Activated T-cell treated with anti-CD3 and anti-CD28 coated beads for 1 hour (primary cell): ENCODE results near the gene STING1.
"Not testable (repeated sequence)": the region's sequence is repeated elsewhere in the genome, so short reads cannot be mapped to it uniquely, and the experiment has no call there.

Experiments used
- DNase-seq: peaks from one replicate; pipeline ENCODE4 v3.0.0-alpha.2; 2020; ENCODE audit warnings: low read depth

STING1 gene

GRCh38 chr5:139462586-139463276 lies 19.8 kb downstream of the STING1 start, which contains the start of gene ECSCR:
Gene ECSCR, minus strand, starts transcription at chr5:139462743. Its CDS starts 73 bp downstream, at chr5:139462670.
- DNase-seq = no peak

- DNase-seq = no peak
Observed at GRCh38 chr5:139461698-139462097, 20.9 kb downstream of the STING1 start.

GRCh38 chr5:139461176-139461575 lies 21.4 kb downstream of the STING1 start:
- no peak for DNase-seq

GRCh38 chr5:139460455-139460854 lies 22.1 kb downstream of the STING1 start:
- no peak for DNase-seq

- DNase-seq = no peak
Observed at GRCh38 chr5:139459451-139459934, 23.1 kb downstream of the STING1 start.

DNA sequence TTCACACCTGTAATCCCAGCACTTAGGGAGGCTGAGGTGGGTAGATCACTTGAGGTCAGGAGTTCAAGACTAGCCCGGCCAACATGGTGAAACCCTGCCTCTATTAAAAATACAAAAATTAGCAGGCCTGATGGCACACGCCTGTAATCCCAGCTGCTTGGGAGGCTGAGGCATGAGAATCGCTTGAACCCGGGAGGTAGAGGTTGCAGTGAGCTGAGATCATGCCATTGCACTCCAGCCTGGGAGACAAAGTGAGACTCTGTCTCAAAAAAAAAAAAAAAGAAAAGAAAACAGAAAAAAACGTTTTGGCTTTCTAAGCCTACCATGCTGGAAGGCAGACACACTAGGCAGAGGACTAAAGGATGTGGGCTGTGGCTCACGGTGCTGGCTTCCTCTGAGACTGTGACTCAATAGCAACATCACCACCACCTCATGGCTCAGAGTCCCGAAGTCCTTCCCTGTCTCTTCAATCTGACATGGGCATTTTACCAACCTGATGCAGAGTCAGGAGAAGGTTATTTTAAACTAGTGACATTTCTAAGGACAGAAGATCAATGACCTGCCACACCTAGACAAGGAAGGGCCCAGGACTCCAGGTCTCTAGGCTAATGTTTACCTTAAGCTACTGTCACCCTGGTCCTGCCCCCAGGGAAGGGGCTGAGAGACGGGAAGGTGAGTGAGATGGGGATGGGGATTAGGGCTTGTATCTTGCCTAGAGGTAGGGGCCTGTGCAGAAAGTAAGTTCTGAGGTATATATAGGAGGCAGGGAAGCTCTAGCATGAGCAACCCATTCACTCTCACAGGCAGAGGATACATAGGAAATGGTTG lies 23.8 kb downstream of the STING1 start:
- DNase-seq = peak; percentile 59

- no peak for DNase-seq
Observed at GRCh38 chr5:139457653-139458306, 24.8 kb downstream of the STING1 start.

DNA sequence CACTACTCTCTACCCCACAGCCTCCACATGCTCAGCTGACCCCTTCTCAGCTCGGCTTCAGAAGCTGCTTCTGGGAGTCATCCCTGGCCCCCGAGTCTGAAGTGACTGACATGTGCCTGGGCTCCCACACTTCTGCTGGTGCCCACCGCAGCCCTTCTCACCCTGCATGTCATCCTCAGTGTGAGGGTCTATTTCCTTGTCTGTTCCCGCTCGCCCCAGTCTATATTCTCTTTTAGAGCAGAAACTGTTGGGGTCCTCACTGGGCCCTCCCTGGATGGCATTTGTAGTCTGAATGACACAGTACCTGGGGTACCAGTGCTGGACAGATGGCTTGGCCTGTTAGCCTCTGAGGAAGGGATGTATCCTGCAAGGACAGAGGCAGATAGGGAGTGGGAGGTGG lies 25.3 kb downstream of the STING1 start:
- no peak for DNase-seq

DNA sequence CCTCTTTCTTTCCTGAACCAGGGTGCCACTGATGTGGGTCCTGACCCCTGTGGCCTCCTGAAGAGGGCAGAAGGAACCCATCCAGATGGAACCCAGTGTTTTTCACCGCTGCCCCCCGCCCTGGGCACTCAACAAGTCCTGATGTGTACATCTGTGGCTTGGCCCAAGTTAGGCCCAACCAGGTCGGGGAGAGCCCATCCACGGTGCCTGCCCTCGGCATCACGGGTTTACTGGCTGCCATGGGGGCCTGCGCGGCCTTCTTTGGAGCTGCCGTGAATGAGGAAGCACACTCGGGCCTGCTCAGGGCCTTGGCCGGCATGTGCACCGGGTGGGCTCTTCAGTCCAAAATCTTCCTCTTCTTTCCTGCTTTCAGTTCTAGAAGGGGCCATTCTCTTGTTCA lies 25.8 kb downstream of the STING1 start:
- DNase-seq = no peak

DNA sequence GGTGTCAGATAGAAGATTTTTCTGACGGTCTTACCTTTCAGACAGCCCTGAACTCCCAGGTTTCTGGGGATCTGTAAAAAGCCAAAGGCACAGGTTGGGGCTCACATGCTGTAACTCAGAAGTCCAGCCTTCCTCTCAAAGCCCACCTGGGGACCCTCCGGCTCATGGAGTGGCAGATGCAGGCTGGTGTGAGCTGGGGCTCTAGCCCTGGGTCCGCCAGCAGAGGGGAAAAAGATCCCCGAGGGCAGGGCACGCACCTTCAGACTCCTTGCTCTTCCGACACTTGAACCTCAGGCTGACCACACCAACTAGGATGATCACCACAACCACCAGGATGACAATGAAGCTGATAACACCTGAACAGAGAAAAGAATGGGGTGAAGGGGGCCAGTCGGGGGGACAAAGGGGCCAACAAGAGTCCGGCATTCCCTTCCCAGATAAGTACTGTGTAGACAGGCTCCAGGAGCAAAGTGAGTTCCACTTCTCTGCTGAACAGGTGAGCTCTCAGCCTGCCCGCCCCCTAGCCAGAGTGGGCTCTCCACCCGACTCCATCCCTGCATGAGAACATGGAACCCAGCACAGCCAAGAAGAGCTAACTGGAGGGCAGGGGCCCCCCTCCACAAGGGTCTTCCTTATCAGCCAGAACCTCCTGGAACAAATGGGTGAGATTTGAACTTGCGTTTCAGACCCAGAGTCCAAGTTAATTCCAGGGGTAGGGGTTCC lies 27.8 kb downstream of the STING1 start:
- DNase-seq = no peak

DNA sequence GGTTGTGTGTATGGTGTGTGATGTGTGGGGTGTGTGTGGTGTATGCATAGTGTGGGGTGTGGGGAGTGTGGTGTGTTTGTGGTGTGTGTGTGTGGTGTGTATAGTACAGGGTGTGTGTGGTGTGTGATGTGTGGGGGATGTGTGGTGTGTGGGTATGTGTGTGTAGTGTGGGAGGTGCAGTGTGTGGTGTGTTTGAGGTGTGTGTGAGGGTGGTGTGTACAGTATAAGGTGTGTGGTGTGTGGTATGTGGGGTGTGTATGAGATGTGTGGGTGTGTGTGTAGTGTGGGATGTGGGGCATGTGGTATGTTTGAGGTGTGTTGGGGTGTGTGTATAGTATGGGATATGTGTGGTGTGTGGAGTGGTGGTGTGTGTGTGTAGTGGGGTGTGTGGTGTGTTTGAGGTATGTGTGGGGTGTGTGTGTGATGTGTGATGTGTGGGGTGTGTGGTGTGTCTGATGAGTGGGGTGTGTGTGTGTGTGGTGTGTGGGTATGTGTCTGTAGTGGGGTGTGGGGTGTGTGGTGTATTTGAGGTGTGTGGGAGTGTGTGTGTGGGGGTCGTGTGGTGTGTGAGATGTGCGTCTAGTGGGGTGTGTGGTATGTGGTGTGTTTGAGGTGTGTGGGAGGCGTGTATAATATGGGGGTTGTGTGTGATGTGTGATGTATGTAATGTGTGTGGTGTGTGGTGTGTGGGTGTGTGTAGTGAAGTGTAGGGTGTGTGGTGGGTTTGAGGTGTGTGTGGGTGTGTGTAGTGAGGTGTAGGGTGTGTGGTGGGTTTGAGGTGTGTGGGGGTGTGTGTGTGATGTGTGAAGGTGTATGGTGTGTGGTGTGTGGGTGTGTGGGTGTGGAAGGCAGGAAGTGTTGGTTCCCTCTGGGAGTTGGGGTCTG lies 28.6 kb downstream of the STING1 start:
- DNase-seq = no peak

DNA sequence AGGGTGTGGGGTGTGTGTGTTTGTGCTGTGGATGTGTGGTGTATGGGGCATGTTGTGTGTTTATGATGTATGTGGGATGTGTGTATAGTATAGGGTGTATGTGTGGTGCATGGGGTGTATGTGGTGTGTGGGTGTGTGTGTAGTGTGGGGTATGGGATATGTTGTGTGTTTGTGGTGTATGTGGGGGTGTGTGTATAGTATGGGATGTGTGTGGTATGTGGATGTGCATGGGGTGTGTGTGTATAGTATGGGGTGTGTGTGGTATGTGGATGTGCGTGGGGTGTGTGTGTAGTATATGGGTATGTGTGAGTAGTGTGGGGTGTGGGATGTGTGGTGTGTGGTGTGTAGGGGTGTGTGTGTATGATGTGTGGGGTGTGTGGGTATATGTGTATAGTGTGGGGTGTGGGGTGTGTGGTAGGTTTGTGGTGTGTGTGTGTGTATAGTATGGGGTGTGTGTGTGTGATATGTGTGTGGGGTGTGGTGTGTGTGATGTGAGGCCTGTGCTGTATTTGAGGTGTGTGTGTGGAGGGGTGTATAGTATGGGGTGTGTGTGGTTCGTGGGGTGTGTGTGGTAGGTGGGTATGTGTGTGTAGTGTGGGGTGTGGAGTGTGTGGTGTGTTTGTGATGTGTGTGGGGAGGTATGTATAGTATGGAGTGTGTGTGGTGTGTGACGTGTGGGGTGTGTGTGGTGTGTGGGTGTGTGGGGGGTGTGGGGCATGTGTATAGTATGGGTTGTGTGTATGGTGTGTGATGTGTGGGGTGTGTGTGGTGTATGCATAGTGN lies 30.5 kb downstream of the STING1 start:
- DNase-seq = no peak

GRCh38 chr5:139451176-139451575 lies 31.4 kb downstream of the STING1 start:
- DNase-seq = no peak

DNA sequence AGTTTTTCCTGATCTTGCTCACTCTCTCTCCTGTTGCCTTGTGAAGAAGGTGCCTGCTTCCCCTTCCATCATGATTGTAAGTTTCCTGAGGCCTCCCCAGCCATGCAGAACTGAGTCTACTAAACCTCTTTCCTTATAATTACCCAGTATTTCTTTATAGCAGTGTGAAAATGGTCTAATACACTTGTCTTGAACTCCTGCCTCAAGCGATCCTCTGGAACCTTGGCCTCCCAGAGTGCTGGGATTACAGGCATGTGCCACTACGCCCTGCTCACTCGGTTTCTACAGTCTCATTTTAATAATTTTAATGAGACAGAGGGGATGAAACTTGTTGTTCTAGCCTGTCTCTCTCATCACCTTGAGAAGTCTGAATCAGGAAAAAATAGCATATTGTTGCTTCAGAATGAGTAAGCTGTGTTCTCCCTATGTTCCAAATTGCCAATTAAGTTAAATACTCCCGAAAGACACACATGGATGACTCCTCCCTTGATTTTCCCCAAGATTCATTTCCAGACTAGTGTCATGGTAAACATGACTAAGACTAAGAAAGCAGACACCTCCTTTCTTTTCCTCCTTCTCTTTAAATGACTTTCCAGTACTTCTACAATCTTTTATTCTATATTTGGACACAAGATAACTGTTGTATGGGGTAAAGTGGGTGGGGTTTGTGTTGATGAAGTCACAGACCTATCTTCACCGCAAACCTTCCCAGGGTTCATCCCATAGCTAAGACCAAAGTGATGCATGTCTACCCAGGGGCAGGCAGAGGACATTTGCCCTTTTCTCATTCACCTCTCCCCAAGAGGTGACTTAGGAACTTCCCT lies 35.4 kb downstream of the STING1 start:
- no peak for DNase-seq

DNA sequence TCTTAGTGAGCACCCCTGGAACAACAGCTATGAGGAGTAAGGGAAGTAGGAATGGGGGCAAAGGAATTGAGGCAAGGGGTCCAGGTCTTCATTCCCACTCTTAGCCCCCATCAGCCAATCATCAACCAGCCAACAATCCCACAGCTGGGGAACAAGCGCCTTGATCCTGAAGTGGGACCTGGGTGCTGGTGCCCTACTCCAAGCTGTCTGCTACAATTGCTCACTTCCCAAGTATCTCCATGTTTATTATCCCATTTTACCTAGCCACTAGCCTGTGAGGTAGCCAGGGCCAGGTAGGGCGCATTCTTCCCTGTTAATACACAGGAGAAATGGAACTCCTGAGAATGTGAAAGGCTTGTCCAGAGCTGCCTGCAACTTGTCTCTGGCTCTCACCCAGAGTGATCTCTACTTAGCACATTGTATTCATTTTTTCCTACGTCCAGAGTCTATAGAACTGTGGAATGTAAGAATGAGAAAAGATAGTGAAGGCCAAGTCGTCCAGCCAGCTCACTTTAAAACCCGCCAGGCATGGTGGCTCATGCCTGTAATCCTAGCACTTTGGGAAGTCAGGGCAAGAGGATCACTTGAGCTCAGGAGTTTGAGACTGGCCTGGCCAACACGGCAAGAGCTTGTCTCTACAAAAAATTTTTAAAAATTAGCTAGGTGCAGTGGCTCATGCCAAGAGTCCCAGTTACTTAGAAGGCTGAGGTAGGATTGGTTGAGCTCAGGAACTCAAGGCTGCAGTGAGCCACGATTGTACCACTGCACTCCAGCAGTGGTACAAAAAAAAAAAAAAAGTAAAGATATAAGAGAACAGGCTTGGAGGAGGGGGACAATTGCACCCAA lies 37.0 kb downstream of the STING1 start:
- no peak for DNase-seq

DNA sequence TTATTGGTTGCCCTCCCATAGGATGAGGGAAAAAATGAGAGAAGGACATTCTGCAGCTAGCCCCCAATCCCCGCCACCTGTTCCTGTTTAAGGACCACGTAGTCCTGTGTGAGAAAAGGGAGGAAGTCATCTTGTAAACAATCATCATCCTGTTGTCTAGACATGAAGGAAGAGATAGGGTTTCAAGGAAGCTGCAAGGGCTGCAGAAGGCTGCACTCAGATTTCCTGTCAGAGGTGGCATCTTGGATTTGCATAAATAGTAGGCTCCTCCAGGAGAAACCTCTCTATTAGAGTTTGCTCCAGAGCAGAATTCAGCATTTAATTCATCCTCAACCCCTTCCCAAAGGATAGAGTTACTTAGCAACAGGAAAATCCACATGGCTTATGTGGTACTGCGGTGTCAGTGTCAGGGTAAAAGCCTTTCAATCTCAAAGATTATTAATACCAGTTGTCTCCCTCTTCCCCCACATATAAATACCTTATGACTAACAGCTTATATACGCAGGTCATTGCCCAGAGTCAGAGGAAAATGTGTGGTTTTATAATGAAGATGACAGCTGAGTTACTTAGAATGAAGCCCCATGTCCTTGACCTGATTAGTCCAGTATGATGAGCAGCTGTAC lies 38.6 kb downstream of the STING1 start:
- no peak for DNase-seq

GRCh38 chr5:139440416-139440815 lies 42.1 kb downstream of the STING1 start:
- DNase-seq = not testable (repeated sequence)
